Activated CD8-positive, alpha-beta memory T cell treated with anti-CD3 and anti-CD28 coated beads for 48 hours (primary cell): ENCODE data around the gene IGSF3.
"Not testable (repeated sequence)": the region's sequence is repeated elsewhere in the genome, so short reads cannot be mapped to it uniquely, and the experiment has no call there.

Source experiments
- DNase-seq, 3 experiments: peaks; one replicate each; pipeline ENCODE4 v3.0.0-alpha.2; 2020; ENCODE audit warnings: low read depth in 2 of 3, low spot score in 2 of 3

IGSF3 gene

DNA sequence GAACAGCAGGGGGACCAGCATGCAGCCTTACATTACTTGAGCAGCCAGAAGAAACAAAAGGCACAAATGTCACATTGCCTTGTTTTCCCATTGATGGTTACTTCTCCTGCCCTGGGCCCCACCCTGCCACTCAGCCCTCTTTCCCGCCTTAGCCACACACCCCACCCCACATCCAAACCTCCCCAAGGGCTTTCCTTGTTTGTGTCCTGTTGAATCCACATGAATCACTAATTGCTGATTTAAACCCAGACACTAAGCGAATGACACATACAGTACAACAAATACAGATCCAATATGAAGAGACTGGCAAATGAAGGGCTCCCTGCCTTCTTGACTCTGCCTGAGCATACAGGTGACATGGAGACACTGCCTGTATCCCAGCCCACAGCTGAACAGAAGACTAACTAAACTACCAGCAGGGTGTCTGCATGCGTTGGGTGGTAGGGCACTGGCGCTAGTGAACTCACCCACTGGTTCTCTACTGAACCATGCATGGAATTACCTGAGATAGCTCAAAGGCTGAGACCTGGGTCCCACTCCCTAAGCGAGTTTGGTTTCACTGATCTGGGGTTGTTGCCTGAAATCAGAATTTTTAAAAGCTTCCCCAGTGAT, 3.1 kb downstream of the IGSF3 start:
- no peak for DNase-seq

DNA sequence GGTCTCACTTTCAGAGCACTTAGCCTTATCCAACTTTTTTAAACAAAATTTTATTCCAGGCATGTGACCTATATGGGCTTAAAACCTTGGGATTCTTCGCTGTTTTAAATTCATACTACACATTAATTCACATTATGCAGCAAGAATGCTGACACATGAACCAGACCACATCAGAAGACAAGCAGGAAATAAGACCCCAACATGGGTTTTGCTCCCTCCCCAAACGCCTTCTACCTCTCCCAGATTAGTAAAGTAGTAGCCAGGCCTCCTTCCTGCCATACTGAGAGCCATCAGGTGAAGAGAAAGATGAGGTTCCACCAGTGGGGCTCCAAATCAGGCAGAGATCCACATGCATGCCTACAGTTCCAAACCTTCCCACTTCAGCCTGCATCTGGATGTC, 3.7 kb downstream of the IGSF3 start:
- no peak for DNase-seq

DNA sequence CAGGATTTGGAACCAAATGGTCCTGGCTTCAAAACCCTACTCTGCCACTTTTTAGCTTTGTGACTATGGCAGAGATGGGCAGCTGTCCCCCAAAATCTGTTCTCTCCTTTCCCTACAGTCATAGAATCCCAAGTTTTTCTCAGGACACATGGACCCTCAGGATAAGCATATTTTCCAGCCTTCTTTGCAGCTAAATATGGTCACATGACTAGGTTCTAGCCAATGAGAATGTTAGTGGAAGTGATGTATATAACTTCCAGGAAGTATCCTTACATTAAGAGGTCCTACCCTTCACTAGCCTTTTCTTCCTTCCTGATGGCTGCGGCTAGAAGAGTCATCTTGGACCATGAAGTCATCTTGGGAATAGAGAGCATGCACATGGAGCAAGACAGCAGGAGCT, 5.9 kb downstream of the IGSF3 start:
- no peak for DNase-seq

DNA sequence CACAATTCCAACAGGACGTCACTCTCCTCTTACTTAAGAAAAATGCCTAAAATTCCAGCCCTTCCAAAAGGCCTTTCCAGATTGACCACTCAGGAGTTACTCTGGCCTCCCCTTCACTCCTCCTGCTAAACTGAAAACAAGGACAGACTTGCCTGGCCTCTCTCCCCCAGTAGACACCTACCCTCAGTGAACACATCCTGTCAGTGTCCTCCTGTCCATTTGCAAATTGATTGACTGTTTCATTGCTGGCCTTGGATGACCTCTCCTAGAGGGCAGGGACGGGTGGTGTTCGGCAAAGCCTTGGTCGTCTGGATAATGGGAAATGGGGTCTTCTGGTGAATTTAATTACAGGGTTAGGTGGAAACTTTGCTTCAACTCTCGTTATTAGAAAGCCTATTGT, 8.9 kb downstream of the IGSF3 start:
- DNase-seq, result not testable (repeated sequence)

DNA sequence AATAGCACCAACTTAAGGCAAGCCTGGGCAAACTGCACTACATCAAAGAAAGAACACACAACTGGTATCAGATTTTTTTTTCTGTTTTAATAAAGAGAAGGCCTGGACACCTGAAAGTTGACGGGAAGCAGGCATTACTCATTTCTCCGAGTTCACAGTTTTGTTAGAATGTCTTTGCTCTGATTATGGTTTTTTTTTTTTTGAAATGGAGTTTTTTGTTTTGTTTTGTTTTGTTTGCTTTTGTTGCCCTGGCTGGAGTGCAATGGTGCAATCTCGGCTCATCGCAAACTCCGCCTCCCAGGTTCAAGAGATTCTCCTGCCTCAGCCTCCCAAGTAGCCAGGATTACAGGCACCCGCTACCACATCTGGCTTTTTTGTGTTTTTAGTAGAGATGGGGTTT, 9.7 kb downstream of the IGSF3 start:
- DNase-seq, result not testable (repeated sequence)

DNA sequence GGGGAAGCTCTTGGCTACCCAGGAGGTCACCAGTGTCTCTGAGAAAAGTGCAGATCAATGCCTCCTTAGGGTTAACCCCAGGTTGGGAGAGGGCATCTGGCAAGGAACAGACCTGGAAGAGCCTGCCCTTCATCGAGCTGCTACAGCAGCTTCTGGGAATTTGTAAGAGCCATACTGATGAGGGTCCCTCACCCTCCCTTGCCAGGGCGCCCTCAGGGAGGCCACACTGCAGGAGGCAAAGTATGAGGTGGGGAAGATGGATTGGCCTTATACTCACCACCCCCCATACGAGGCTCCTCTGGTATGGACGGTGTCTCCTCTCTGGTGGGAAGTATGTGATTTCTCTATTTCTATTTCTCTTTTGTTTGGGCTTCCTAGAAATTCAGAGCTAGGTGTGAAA, 13.2 kb downstream of the IGSF3 start:
- DNase-seq, result no peak

DNA sequence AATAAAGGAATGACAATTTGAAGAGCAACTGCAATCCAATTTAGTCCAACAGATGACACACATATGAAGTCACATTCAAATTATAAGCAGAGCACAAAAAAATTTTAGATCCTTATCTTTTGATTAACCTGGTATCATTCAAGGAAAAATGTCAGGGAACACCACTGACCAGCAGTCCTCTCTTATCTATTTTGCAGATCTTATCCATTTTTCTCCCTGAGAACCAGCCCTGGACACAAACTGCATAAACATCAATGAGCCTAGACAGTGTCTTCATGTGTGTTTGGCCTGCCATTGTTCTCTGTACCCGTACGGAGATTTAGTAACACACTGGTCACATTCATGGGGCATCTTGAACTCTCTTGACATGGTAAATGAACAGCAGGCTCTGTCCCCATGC, 14.9 kb downstream of the IGSF3 start:
- not testable (repeated sequence) for DNase-seq

DNA sequence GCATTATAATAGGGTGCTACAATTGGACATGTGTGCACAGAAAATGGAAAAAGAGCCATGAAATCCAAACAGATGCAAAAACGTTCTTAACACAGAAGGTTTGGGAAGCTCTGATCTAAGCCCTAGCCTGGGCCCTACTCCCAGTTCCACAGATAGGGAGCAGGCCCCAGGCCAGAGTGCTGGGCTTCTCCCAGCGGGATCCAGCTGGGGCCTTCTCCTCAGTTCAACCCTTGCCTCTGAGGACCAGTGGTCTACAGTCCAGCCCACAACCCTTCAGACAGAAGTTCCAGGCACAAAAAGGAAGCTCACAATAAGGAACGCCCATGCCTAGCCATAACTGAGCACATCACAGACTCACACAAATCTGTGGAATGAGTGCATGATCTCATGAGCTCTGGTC, 16.8 kb downstream of the IGSF3 start:
- not testable (repeated sequence) for DNase-seq

DNA sequence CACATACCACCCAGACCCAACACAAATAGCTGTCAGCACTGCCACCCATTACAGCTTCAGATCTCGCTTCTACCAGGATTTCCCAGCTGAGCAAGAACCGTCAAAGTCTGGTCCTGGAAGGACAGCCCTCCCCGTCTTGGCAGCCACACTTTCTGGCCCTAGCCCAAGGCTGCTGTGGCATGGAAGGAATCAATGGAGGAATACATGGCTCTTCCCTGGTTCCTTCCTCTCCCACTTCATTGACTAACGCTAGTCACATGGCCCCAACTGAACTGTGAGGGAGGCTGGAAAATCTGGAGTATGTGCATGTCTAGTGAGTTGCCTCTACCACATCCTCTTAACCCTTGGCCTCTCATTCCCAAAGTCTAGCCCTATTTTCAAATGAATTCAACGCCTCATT, 18.5 kb downstream of the IGSF3 start:
- DNase-seq, result not testable (repeated sequence)

DNA sequence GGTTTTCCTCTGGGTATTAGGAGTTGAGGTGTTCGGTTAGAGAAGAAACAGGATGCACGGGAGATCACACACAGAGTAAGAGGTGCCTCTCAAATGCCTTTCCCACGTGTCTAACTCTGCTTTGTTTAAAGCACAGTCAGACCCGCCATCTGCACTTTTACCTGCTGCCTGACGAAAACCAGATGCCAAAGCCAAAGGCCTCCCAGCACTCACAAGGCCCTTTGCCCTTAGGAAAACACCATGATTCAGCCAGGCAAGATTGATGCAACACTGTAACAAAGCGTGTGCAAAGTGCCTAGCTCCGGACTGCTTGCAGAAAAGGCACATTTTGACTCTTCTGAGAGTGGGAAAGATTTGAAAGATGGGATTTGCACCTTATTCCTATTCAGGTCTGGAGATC, 19.2 kb downstream of the IGSF3 start:
- not testable (repeated sequence) for DNase-seq

DNA sequence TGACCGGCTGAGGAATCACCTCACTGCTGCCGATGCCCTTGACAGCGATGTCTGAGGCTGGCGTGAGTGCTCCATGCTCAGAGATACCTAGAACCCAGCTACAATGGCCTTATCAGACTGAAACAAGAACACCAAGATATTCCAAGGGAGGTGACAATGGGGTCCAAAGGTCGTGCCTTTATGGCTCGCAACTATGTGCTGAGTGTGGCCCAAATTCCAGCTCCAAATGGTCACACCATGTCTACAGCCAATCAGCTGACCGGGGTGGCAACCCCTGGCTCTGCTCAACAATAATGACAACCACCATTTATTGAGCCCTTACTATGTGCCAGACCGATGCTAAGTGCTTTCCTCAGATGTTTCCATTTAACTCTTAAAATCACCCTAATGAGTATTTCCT, 20.3 kb downstream of the IGSF3 start:
- DNase-seq, result not testable (repeated sequence)

DNA sequence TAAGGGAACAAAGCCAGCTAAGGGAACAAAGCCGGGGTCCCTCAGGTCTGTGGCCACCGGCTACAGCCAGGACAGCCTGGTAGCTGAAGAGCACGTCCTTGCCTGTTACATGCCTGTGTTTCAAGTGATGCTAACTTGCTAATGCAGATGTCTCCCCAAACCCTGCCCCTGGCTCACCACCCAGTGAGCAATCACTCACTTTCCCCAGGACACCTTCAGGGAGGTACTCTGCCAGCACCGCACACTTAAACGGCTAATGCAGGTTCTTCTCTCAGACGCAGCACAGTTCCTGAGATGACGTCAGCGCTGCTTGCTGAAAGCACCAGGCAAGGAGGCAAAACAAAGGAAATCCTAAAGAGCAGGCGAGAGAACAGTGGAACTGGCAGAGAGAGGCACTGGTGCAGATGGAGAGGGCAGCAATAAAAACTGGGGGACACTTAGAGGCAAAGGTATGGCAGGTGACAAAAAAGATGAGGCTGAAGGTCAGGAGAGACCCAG, 20.8 kb downstream of the IGSF3 start:
- DNase-seq, result not testable (repeated sequence)

DNA sequence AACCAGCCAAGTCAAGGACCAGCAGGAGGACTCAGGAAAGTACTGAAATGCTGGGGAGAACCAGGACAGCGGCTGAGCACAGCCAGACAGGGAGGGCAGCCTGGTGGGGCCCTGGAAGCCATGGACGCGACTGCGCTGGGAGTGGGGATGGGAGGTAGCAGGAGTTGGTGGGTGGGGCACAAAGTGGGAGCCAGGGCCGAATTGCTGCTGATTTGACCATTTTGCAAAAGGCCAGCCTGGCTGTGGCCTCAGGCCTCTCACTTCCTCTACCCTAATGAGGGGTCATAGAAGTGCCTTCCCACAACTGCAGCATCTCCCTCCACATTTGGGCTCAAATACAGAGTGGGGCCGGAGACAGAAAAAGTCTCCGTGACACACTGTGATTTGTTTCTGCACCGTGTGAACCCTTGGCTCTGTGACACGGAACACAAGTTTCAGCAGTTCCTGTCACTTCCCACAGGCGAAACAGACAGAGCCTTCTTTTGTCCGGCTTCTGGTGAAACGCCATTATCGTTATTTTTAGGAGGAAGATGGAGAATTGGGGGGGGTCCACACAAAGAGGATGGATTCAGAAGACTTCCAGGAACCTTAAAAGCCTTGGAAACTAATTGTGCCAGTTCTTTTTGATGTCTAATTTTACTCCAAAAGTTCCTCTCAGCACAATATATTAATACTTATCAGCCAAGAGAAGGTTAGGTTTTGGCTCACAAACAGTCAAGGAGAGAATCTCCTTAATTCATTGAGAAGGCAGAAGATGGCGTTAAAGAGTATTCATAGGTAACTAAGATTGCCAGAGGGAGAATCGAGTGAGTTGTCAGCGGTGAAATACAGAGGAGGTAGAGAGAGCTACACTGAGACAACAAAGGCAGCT, 21.5 kb downstream of the IGSF3 start:
- not testable (repeated sequence) for DNase-seq

DNA sequence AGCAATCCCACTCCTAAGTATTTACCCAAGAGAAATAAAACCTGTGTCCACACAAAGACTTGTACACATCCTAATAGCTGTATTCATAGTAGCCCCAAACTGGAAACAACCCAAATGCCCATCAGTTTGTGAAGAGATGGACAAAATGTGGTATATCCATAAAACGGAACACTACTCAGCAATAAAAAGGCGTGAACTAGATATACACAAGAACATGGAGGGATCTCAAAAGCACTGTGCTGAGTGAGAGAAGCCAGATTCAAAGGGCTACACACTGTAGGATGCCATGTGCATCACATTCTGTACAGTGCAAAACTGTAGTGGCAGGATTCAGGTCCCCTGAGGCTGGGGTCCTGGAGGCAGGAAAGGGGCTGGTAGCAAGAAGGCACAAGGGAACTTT, 22.5 kb downstream of the IGSF3 start:
- not testable (repeated sequence) for DNase-seq

DNA sequence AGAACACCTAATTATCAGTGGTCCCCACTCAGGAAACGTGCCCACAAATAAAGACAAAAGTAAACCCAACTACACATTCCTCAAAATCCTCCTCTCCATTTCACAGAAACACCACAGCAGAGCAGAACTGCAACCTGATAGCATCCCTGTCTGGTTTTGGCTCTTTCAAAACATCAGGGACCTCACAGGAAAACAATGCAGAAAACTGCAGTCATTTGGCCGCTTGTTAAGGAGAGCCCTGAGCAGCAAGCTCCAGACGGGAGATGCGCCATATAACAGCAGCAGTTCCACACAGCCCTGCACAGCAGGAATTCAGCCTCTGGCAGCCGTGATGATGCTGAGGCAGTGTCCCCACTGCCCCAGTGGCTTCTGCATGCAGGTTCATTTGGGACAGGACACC, 23.4 kb downstream of the IGSF3 start:
- not testable (repeated sequence) for DNase-seq

DNA sequence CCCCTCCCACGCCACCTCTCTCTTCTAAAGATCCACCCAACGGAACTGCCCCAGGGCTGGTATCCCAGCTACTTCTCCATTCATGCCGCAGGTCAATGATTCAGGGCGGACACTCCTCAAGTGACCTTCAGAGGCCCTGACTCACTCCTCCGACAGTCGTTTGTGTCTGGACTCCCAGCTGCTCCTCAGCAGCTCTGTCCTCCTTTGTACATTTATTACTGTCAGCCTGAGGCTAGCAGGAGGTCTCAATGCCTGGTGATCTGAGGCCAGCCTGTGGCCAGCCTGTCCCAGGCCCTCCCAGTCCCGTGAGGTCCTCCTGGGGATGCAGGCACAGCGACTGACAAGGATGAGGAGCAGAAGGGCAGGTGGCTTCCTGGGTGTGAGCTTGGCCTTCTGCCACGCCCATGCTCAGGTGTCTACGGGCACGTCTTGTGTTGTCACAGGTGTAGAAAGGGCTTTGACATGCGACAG, 24.2 kb downstream of the IGSF3 start:
- not testable (repeated sequence) for DNase-seq

DNA sequence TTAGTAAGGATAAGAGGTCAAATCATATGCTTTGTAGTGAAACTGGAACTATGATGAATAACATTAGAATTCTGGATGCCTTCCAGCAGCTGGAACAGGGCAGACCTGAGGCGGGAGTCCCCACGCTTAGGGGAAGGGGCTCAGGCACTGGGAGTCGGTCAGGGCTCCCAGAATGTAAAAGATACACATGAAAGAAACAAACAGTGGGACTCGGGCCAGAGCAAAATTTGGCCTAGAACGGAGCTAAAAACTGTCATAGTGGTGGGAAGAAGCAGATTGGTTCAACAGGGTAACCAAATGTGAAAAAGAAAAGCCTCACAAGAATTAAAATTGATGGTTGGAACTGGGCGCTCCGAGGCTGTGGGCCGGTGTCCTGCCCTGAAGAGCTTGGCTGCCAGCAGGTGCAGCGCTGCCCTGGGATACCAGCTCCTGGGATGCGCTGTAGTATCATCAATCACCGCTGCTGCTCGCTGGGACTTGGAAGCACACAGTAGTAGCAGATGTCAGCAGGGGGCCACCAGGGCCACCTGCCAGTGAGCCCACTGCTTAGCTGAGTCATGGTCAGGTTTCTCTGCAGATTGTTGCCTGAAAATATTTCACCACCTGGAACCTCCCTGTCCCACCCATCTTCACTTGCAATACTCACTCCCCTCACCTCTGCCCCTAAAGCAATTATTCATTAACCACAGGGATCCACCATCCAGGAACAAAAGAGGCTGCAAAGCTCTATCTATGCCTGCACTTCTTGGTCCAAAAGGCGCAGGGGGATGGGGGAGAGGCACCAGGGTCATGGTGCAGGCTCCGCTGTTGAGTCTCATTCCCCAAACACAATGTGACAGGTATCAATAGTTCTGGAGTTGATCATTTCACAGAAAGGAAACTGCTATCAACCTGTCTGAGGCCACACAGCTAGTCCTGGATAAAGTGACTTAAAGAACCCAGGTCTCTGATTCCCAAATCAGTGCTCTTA, 24.9 kb downstream of the IGSF3 start:
- not testable (repeated sequence) for DNase-seq

DNA sequence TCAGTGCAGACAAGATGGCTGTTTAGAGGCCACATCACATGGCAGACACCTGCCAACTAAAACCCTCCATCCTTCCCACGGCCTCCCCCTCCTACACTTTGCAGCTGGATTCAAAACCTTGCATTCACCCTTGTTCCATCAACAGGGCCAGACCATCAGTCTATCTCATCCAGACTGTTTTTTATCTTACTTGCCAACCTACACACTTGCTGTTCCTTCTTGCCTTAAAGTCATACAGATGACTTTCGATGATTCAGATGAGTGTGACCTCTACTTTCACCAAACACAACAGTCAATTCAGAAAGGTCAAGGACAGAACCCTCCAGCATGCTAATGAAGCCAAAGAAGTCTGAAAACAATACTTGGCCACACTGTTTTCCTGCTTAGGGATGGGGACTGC, 29.9 kb downstream of the IGSF3 start:
- not testable (repeated sequence) for DNase-seq

DNA sequence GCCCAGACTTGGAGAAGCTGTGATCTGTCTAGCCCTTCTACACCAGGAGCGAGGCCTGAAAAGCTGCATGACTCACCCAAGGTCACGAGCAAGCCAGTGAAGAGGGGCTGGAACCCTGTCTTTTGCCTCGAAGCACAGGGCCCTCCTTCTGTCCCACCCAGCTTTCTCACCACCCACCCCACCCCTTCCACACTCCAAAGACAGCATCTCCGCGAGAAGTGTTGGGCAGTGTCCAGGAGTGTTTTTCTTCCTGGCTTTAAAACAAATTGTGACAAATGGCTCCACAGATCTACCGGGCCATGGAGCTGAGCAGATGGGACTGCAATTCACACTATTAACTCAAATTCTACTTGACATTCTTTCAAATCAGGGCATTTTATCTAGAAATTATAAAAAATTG, 30.9 kb downstream of the IGSF3 start:
- not testable (repeated sequence) for DNase-seq

DNA sequence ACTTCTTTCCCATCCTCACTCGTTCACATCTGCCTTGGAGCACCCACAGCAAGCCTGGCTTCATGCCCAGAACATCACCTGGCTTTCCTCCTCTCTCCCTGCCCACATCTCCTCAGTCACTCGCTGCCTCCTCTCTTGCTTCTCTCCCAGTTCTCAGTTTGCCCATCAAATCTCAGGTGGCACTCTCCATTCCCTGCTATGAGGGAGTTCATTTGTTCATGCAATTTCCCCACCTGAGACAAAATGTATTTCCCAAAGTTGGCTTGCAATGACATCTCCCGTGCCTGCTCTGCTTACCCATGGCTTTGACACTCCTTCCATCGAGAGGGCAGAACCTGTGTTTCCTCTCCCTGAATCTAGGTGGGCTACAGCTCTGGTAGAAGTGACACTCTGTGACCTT, 33.1 kb downstream of the IGSF3 start:
- not testable (repeated sequence) for DNase-seq
